Lower lobe of right lung (tissue), 2 donors: ENCODE measurements around the gene PRKD2. TPM values are rescaled to one million over a fixed set of nuclear protein-coding genes. Genes with fewer than 3 reads are reported as not detected.

Experiments used
- ATAC-seq, 2 donors: fragments of 200-7000 bp; cut with Tn5 transposase; one replicate each; pipeline ENCODE4 v1.9.1; 2020 to 2022; ENCODE audit warnings: mild to moderate bottlenecking in 2 of 2, moderate library complexity in 2 of 2
- DNase-seq: peaks from one replicate; pipeline ENCODE4 v3.0.0-alpha.2; 2020
- H3K27ac ChIP-seq: fragments of 200-600 bp; one replicate; pipeline ENCODE4 v1.8.0; 2022
- H3K27me3 ChIP-seq: fragments of 200-600 bp; one replicate; pipeline ENCODE4 v1.8.0; 2022; ENCODE audit warnings: low read depth
- H3K36me3 ChIP-seq: fragments of 200-600 bp; one replicate; pipeline ENCODE4 v1.8.0; 2022; ENCODE audit warnings: mild to moderate bottlenecking
- H3K4me1 ChIP-seq: fragments of 200-600 bp; one replicate; pipeline ENCODE4 v1.8.0; 2022
- H3K4me3 ChIP-seq: fragments of 200-600 bp; one replicate; pipeline ENCODE4 v1.8.0; 2022; ENCODE audit warnings: mild to moderate bottlenecking
- H3K9me3 ChIP-seq: fragments of 200-600 bp; one replicate; pipeline ENCODE4 v1.8.0; 2022
- CTCF ChIP-seq: fragments of 200-600 bp; IDR thresholded peaks from one replicate; pipeline ENCODE4 v1.8.0; 2022; ENCODE audit warnings: antibody characterized with exemption, mild to moderate bottlenecking
- intact Hi-C: fragments of 100-400 bp; cut with DNase I; formaldehyde crosslinking; loops from one replicate; pipeline ENCODE4 v1.11.0; 2022
- total RNA-seq: library from RNA; stranded (reverse); fragmentation: NEBNext Ultra II Directional; extraction: Animal tissue kit (Norgen Biotek cat#: 25700); gene quantifications from one replicate; pipeline ENCODE4 v1.2.1, GENCODE V29; 2021
- donor health status: DM: no; HTN: yes; CAD: no; lungs with severe emphysema.

The PRKD2 gene
- total RNA-seq, 1 donor from 2014 or later, result 45.0 TPM

DNA sequence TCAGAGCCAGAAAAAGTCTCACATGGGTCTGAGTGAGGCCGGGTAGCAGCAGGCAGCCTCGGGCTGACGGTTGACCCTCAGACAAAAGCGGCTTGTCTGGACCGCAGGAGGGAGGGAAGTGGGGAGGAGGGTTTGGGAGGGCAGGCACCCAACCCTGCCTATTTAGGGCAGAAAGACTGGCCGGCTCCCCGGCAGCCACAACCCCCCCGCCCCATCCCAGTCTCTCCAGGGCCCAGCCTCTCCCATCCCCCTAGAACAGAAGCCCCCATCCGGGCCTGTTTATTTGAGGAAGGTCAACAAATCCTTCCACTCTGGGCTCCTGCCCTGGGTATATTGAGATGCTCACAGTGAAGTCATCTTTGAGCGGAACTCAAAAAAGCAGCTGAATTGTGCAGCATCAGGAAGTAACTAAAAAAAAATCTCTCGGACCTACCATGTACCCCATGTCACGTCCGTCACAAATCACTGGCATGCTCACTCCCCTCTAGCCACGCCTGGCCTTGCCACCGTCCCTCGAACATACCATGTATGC lies 62.2 kb downstream of the PRKD2 start:
- H3K27ac ChIP-seq, result no peak overlapping the region
- intact Hi-C loops, result no loop called here

GRCh38 chr19:46650445-46650844 lies 66.5 kb downstream of the PRKD2 start:
- intact Hi-C loops, result no loop called here
- Histone ChIP-seq H3K4me3 (no peak overlapping the region), H3K27me3 (peaks cover 47% of the 10 kb centered on the region)

More for the DNA sequence above, 62.2 kb downstream of the PRKD2 start:
- TF ChIP-seq CTCF, result no peak
- peaks cover 47% of the 10 kb centered on the region for H3K27me3 ChIP-seq
- H3K4me3 ChIP-seq, result no peak overlapping the region
- no peak for DNase-seq
- H3K9me3 ChIP-seq, result no peaks in the 10 kb centered on the region
- no peaks in the 10 kb centered on the region for H3K36me3 ChIP-seq
- H3K4me1 ChIP-seq, result peaks cover 5% of the 10 kb centered on the region
- ATAC-seq, result no peak

DNA sequence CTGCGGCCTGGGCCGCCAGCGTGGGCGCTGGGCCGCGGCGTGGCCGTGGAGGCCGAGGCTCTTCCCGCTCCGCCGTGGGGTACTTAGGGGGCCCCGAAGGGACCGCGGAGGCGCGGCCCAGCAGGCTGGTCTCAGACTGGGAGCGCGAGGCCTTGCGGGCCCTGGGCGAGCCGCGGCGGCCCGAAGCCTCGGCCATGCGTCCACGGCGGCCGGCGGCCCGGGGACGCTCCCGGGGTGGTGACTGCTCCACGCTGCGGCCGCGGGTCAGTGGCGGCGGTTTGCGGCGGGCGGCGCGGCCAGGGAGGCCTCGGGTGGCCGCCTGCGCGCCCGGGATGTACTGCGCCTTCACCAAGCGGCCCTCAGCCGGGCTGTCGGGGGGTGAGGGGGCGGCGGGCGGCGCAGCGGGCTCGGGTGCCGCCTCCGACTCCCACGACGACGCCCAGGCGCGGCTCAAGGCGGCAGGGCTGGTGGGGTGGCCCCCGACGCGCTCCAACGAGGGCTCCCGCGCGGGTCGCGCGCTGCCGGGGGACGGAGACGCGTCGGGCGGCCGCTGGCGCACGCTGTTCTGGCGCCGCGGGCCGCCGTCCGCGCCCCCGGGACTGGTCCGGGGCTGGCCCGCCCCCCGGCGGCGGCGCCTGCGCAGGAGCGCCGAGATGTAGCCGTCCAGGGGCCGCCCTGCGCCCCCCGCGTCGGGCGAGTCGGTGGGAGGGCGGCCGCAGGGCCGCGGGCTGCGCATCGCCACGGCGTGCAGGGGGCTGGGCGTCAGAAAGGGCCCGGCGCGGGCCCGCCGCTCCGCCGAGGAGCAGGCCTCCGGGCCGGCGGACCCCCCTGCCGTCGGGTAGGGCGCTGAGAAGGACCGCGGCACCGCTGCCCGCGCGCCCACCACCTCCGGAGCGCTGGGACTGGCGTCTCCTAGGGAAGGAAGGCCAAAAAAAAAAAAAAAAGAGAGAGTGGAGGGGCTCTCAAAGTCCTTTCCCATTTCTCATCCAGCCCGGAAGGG lies 67.7 kb downstream of the PRKD2 start:
- Histone ChIP-seq H3K36me3 (no peaks in the 10 kb centered on the region), H3K27ac (no peak overlapping the region), H3K9me3 (no peaks in the 10 kb centered on the region), H3K4me3 (no peak overlapping the region), H3K4me1 (no peaks in the 10 kb centered on the region), H3K27me3 (peaks cover 43% of the 10 kb centered on the region)
- ATAC-seq (no peak), DNase-seq (no peak)
- TF ChIP-seq CTCF, result no peak
- intact Hi-C loops, result no loop called here

More at GRCh38 chr19:46650445-46650844, 66.5 kb downstream of the PRKD2 start:
- Histone ChIP-seq H3K27ac (no peak overlapping the region), H3K4me1 (no peaks in the 10 kb centered on the region), H3K9me3 (no peaks in the 10 kb centered on the region), H3K36me3 (no peaks in the 10 kb centered on the region)
- DNase-seq, result no peak
- TF ChIP-seq CTCF, result no peak
- ATAC-seq, result no peak

GRCh38 chr19:46648060-46648960 lies 68.6 kb downstream of the PRKD2 start:
- H3K9me3 ChIP-seq, result no peaks in the 10 kb centered on the region
- no peaks in the 10 kb centered on the region for H3K36me3 ChIP-seq
- no peak overlapping the region for H3K27ac ChIP-seq
- peaks cover 37% of the 10 kb centered on the region for H3K27me3 ChIP-seq
- no peaks in the 10 kb centered on the region for H3K4me1 ChIP-seq
- TF ChIP-seq CTCF, result no peak
- intact Hi-C loops, result no loop called here
- peak; percentile 40 to 64 for ATAC-seq
- DNase-seq, result no peak
- no peak overlapping the region for H3K4me3 ChIP-seq

DNA sequence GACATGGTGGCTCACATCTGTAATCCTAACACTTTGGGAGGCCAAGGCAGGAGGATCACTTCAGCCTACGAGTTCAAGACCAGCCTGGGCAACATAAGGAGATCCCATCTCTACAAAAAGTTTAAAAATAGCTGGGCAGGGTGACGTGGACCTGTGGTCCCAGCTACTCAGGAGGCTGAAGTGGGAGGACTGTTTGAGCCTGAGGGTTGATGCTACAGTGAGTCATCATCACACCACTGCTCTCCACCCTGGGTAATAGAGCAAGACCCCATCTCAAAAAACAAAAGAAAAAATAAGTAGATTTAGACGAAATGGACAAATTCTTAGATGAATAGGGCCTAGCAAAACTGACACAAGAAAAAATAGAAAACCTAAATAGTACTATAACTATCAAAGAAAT lies 70.5 kb downstream of the PRKD2 start:
- DNase-seq (no peak), ATAC-seq (no peak)
- intact Hi-C loops, result no loop called here
- Histone ChIP-seq H3K36me3 (no peaks in the 10 kb centered on the region), H3K9me3 (no peaks in the 10 kb centered on the region), H3K4me1 (no peaks in the 10 kb centered on the region), H3K27me3 (peaks cover 30% of the 10 kb centered on the region), H3K4me3 (no peak overlapping the region), H3K27ac (no peak overlapping the region)
- TF ChIP-seq CTCF, result no peak
